NCI-H128 (cell line): ENCODE data around the gene ZNF587.
"Not testable (repeated sequence)": the region's sequence is repeated elsewhere in the genome, so short reads cannot be mapped to it uniquely, and the experiment has no call there.

Experiments
- DNase-seq: peaks from one replicate; lab custom pipeline; 2025; ENCODE audit not compliant: unreplicated experiment; lab: John Stamatoyannopoulos, UW

ZNF587 gene

DNA sequence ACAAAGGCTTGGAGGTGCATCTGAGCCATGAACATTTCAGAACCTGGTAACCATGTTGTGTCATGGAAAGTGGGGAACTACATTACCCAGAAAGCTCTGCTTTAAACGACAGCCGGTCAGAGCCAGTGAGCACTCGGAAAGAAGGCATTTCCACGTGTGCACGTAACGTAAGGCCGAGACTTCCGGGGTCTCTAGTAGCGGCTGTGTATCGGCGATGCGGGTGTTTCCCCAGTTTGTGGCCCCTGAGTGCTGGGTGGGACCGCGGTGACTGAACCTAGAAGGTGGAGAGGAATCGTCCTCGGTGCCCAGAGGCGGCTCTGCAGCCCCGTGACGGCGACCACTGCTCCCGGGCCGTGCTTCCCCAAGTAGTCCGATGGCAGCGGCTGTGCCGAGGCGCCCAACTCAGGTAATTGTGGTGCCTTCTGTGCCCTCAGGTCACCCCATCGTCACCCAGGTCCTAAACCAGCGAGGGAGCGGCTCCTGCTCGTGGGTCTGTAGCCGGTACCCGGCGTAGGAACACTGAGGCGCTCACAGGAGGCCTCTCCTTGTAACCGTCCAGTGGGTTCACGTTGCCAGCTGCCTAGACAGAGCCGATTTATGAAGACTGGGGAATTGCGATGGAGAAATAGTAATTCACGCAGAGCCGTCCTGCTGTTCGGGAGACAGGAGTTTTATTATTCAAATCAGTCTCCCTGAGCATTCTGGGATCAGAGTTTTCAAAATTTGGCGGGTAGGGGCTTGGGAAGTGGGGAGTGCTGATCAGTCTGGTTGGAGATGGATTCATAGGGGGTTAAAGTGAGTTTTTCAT lies at the start of gene ZNF587:
Gene ZNF587 (plus strand): TSS at position 194 of the 808 bp plus-strand sequence. CDS start 180 bp downstream, at position 374.
- peak; percentile 62 for DNase-seq

DNA sequence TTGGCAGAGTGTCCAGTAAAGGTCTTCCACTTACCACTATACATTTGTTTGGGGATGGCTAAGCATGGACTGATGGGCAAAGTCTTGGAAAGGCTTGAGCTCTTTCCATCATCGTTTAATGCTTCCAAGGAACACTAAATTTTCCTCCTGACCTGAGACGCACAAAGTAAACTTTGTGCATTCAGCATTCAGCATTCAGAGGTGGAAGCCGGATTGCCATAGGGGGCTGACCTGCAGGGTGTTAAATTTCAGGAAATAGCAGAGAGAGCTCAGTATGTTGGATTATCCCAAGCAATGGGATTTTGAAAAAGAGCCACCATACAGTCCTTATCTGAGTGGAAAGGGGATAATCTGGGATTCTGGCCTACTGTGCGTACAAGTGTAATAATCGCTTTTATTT lies 49.0 kb upstream of the ZNF587 start:
- DNase-seq = no peak

DNA sequence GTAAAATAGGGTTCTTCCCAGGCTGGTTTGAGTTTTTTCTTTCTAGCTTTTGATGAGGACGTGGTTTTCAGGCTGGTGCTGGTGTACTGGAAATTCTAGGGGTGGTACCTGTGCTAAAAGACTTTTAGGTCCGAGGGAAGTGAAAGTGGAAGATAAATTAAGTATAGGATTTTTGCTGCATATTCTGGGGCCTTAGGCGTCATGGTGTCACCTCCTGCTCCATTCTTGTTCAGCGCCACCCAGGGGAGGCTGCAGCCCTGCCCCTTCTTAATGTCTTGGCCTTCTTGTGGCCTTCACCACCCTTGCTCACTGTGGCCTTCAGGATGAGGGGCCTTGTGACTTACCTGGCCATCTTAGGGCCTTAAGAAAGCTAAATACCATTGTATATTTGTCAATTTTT lies 47.4 kb upstream of the ZNF587 start:
- no peak for DNase-seq

DNA sequence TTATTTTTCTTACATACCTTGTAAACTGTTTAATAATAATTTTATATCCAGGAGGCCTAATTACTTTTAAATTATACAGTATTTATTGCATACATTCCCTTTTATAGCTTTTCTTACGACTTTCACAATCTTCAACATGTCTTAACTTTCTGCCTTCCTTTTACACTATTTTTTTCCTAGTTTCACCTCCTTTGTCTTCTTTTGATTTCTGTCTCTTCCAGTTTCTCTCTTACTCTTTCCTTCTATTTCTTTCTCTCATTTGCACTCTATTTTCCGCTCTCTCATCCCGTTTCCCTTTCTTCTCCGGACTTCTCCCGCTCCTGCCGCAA lies 46.4 kb upstream of the ZNF587 start:
- no peak for DNase-seq

DNA sequence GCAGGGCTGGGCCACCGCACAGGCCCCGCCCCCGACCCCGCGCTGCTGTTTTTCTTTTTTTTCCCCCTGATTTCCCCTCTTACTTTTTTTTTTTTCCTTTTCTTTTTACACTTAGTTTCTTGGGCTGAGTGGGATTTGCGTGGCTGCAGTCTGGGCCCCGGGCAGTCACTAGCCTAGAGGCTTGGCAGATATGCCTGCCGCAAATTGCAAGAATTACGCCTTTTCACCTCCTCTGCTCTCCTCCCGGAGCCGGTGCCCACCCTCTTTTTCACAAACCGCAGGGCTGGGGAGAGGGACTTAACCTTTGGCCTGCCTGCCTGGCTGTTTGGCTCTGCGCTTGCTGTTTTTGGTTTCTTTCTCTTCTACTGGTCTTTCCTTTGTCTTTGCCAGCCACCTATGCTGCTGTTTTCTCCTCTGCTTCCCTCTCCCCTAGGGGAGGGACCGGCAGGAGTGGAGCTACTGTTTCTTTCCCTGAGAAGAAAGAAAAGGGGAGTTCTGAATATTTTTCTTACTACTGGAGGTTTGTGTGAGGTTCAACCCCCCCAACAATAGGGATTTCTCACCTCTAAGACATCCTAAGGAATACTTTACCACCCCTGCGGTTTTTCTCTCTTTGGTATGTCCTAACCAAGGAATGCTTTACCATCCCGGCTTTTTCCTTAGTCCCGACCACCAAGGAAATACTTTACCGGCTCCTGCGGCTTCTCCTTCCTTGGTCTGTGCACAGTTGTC lies 45.9 kb upstream of the ZNF587 start:
- no peak for DNase-seq

DNA sequence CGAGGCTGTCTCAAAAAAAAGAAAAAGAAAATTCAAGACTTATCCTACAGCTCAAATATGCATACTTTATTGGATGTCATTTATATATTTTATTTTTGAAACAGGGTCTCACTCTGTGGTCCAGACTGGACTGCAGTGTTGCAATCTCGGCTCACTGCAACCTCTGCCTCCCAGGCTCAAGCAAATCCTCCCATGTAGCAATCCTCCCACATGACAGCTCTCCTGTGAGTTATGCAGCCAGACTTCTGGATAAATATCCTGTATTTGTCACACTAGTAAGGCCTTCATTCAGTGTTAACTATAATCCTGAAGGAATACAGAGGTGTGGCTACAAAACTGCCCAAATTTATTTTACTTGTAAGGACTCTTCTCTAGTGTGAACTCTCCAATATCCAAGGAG lies 42.1 kb upstream of the ZNF587 start:
- no peak for DNase-seq

DNA sequence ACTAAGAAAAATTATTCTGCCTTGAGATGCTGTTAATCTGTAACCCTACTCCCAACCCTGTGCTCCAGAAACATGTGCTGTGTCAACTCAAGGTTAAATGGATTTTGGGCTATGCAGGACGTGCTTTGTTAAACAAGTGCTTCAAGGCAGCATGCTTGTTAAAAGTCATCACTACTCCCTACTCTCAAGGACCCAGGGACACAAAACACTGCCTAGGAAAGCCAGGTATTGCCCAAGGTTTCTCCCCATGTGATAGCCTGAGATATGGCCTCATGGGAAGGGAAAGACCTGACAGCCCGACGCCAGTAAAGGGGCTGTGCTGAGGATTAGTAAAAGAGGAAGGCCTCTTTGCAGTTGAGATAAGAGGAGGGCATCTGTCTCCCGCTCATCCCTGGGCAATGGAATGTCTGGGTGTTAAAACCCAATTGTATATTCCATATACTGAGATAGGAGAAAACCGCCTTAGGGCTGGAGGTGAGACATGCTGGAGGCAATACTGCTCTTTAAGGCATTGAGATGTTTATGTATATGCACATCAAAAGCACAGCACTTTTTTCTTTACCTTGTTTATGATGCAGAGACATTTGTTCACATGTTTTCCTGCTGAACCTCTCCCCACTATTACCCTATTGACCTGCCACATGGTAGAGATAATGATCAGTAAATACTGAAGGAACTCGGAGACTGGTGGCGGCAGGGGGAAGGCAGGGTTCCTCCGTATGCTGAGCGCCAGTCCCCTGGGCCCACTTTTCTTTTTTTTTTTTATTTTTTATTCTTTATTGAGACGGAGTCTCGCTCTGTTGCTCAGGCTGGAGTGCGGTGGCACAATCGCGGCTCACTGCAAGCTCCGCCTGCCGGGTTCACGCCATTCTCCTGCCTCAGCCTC lies 39.0 kb upstream of the ZNF587 start:
- DNase-seq = not testable (repeated sequence)

DNA sequence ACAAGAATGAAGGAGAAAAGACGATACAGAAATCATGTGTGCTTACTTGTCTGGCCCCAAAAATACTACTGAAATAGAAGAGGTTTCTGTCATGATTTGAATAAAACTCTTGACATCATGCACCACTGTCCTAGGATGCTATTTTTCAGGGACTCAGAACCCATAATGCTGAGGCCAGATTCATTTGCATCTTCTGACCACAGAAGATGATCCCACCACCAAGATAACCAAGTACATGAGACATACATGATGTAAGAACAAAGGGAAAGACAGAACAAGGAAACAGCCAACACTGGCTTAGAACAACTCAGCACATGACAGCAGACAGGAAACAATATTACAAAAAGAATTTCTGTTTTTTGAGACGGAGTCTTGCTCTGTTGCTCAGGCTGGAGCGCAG lies 37.4 kb upstream of the ZNF587 start:
- no peak for DNase-seq

DNA sequence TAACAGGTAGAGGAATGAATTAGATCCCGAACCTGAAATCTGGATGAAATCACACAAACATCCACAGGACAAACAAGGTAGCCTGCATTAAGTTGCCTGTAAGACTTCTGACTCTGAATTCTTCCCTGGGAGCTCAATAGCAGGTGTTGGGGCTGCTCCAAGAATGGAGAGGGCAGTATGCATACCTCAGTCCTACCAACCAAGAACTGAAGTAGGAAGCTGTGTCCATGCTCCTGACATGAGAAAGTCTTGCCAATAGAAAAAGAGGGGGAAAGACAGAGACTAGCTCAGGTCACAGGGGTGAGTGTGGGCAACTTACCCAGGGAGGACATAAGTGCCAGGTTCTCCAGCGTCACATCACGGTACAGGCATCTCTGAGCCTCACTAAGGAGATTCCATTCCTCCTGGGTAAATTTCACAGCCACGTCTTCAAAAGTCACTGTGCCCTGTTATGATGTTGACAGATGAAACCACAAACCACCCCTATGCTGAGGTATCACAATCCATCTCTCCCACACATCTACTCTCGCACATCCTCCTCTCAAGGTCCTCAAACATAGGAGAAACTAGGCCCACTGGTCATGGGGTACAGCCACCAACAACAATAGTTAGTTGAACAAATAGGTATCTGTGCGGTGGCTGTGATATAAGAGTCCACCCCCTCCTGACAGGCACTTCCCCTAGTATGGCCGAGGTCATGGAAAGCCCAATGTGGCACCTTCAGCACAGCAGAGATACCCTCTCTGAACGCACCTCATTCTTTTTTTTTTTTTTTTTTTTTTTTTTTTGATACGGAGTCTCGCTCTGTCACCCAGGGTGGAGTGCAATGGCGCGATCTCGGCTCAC lies 36.5 kb upstream of the ZNF587 start:
- not testable (repeated sequence) for DNase-seq

DNA sequence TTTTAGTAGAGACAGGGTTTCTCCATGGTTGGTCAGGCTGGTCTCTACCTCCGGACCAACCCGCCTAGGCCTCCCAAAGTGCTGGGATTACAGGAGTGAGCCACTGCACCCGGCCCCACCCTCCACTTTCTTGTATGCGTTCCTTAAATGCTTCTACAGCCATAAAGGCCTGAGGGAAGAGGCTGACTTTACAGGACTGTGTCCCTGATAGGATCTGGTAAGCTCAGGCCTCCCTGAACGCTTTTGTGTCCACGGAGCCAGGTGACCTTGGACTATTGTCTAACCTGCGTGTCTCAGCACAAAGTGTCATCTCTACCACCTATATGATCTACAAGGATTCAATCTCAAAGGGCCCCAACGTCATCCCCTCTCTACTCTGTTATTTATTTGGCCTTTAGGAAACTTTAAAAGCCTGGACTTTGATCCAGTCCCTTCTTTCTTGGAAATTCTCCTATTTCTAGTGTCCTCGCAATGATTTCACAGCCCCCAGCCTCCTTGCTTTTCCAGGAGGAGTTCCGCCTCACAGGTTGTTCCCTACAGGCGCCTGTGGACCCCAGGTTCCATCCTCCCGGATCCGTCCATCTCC lies 35.6 kb upstream of the ZNF587 start:
- no peak for DNase-seq

DNA sequence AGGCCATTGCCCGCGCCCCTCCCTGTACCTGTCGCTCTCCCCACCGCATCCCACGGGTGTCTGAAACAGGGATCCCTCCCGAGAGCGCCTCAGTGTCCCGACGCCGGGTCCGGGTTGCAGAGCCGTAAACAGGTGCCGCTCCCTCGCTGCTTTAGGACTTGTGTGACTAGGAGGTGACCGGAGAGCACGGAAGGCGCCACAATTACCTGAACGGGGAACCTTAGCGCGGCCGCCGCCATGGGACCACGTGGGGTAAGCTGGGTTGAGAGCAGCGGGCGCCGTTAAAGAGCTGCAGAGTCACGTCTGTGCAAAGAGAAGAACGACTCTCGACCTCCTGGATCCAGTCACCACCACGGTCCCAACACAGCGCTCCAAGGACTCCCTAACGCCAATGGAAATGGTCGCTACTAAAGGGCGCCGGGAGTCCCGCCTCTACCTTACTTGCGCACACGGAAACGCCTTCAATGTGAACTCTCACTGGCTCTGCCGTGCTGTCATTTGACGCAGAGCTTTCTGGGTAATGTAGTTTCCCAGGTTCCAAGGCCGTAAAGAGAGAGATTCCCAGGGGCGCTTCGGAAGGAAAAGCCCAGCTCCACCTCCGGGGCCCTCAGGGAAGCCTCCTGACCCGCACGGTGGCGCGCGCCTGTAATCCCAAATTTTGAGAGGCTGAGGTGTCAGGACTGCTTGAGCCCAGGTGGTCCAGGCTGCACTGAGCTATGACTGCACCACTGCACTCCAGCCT lies 35.0 kb upstream of the ZNF587 start, which contains the start of gene ZNF552:
Gene ZNF552 (minus strand): TSS at position 409 of the 742 bp plus-strand sequence. CDS start 170 bp downstream, at position 239.
- DNase-seq = peak; percentile 74

DNA sequence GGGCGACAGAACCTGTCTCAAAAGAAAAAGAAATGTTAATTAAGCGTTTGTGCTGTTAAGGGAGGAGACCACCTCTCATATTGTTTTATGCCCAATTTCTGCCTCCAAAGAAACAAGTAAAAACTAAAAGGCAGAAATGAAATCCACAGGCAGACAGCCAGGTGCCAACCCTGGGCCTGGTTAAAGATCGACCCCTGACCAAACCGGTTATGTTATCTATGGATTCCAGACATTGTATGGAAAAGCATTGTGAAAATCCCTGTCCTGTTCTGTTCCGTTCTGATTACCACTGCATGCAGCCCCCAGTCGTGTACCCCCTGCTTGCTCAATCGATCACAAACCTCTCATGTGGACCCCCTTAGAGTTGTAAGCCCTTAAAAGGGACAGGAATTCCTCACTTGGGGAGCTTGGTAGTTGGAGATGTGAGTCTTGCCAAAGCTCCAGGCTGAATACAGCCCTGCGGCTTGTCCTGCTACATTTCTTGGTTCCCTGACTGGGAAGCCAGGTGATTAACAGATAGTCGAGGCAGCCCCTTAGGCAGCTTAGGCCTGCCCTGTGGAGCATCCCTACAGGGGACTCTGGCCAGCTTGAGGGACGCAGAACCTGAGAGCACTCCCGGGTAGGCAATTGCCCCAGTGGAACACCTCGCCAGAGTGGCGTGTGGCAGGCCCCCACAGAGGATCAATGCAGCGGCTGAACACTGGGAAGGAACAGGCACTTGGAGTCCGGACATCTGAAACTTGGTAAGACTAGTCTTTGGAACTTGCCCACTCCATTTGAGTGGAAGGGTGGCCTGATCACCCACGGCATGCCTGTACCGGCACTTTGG lies 34.2 kb upstream of the ZNF587 start:
- DNase-seq = no peak

DNA sequence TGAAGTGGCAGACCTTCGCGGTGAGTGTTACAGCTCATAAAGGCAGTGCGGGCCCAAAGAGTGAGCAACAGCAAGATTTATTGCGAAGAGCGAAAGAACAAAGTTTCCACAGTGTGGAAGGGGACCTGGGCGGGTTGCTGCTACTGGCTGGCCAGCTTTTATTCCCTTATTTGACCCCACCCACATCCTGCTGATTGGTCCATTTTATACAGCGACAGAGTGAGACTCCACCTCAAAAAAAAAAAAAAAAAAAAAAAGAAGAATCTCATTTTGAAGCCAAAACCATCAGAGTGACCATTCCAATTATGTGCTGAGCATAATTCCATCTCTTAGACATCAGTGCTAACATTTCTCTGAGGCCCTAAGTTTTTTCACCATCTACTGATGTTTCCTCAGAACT lies 33.0 kb upstream of the ZNF587 start:
- DNase-seq = no peak

DNA sequence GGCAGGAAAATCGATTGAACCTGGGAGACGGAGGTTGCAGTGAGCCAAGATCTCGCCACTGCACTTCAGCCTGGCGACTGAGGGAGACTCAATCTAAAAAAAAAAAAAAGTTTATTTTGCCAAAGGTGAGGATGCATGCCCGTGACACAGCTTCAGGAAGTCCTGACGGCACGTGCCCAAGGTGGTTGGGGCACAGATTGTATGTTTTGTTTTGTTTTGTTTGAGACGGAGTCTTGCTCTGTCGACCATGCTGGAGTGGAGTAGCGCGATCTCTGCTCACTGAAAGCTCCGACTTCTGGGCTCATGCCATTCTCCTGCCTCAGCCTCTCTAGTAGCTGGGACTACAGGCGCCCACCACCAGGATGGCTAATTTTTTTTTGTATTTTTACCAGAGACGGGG lies 31.7 kb upstream of the ZNF587 start:
- no peak for DNase-seq

DNA sequence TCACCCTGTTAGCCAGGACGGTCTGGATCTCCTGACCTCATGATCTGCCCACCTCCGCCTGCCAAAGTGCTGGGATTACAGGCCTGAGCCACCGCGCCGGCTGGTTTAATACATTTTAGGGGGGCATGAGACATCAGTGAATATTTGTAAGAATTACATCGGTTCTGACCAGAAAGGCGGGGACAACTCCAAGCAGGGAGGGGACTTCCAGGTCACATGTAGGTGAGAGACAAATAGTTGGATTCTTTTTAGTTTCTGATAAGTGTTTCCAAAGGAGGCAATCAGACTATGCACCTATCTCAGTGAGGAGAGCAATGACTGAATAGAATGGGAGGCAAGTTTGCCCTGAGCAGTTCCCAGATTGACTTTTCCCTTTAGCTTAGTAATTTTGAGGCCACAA lies 31.3 kb upstream of the ZNF587 start:
- no peak for DNase-seq

DNA sequence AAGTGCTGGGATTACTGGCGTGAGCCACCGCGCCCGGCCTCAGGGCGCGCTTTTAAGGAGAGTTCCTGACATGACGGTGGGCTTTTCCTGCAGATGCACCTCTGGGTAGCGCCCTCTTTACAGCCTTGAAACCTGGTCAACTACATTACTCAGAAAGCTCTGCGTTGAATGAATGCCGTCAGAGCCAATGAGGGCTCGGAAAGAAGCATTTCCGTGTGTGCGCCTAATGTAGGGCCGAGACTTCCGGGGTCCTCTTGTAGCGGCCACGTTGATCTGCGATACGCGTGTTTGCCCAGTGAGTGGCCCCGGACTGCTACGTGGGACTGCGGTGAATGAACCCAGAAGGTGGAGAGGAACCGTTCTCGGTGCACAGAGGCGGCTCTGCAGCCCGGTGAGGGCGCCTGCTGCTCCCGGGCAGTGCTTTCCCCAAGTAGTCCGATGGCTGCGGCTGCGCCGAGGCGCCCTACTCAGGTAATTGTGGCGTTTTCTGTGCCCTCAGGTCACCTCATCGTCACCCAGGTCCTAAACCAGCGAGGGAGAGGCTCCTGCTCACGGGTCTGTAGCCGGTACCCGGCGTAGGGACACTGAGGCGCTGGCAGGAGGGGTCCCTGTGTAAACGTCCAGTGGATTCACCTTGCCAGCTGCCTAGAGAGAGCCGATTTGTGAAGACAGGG lies 30.0 kb upstream of the ZNF587 start:
- peak; percentile 70 for DNase-seq

DNA sequence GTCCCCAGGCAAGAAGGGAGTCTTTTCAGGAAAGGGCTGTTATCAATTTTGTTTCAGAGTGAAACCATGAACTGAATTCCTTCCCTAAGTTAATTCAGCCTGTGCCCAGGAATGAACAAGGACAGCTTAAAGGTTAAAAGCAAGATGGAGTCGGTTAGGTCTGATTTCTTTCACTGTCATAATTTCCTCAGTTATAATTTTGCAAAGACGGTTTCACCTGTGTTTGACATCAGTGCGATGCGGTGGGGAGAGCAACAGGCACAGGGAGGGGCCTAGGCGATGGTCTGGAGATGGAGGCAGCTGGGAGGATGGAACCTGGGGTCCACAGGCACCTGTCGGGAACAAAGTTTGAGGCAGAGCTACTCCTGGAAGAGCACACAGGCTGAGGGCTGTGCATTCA lies 29.1 kb upstream of the ZNF587 start:
- DNase-seq = no peak

DNA sequence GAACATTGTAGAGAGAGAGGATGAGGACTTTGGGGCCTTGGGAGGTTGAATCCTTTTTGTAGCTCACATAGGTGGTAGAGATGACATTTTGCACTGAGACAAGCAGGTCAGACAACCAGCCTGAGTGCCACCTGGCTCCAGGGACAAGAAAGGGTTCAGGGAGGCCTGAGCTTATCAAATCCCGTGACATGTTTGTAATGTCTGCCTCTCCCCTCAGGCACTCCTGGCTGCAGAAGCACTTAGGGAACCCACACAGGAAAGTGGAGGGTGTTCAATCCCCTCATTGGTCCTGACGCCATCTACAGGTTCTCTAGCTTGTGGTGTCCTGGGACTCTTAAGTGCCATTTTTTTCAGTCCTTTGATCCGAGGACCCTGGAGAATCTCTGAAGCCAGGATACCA lies 28.6 kb upstream of the ZNF587 start:
- not testable (repeated sequence) for DNase-seq
